Measurements from ENCODE around the gene ZFYVE26. TPM values are rescaled to one million over a fixed set of nuclear protein-coding genes. Genes with fewer than 3 reads are reported as not detected.

ZFYVE26 gene
- total RNA-seq: 10 to 100 TPM; 18.6 to 18.9 TPM

DNA sequence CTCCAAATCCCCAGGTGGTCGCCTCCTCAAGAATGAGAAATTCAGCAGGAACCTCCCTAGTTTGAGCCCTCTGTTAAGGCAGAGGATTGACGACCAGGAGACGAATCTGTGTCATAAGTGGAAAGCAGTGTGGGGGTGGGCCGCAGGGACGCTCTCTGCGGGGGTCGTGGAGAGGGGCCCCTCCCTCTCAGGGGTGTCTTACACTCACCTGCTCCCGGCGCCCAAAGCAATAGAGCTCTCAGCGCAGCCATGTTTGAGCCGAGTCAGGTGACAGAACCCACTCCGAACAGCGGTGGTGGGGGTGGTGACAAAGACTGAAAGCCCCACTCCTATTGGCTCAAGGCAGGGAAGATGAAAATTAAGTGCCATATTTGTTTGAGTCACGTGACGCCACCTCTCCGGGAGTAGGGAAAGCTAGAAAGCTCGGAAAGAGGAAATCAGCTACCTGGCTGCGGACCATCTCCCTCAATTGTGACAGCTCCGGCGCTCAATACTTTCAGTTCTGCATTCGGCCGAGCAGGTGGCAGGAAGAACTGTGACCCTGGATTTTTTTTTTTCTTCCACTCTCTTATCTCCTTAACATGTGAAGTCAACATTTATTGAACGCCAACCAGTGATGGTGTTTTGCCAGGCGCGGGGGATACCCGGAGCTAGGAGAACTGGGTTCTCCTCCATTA is at the start of gene ZFYVE26:
Gene ZFYVE26 (minus strand): TSS at position 265 of the 677 bp plus-strand sequence. CDS start 627 bp downstream, outside the sequence.
- CTCF ChIA-PET: interaction anchor here (0.8 to 1.3 kb wide), 2 partner anchors 10 to 998 kb away, joined by 3 to 4 read pairs; no protein-coding TSS in a partner anchor

DNA sequence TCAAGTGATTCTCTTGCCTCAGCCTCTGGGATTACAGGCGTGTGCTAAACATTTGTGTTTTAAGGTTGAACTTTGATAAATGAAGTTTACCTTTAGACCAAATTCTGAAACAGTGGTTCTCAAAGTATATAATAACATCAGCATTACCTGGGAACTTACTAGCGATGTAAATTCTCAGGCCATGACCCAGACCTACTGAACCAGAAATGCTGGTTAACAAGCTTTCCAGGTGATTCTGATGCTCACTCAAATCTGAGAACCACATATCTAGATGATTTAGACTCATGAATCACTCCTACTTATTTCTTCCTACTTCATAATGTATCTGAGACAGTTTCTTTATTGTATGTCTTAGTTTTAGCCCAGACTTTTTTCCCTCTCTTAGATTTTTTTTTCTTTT is 46.8 kb upstream of the ZFYVE26 start:
- POLR2A ChIA-PET: no interaction called here
- CTCF ChIA-PET: no interaction called here

More for the DNA sequence above, at the start of gene ZFYVE26:
- POLR2A ChIA-PET: no interaction called here

DNA sequence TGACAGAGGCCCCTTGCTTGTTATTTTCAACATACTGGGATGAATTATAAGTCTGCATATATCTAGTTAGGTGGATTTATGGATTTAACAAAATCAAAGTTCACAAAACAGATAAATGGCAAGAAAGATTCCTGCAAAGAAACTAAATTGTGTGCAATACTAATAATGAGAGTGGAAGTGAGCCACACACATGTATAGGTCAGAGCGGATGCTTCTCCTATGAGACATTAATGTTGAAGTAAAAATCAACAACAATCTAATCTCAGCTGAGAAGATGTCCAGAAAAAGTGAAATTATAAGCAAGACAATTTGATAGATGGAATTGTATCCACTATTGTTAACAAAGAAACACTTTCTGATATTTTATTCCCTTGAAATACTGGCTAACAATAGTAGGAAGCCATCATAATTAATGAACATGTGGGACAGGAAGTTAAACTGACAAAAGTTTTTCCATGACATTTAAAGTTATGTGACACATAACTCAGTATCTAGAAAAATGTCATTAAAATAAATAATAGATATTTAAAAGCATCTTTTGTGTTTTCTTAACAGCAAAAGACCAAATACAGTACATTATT is 42.9 kb upstream of the ZFYVE26 start:
- CTCF ChIA-PET: no interaction called here
- POLR2A ChIA-PET: no interaction called here

DNA sequence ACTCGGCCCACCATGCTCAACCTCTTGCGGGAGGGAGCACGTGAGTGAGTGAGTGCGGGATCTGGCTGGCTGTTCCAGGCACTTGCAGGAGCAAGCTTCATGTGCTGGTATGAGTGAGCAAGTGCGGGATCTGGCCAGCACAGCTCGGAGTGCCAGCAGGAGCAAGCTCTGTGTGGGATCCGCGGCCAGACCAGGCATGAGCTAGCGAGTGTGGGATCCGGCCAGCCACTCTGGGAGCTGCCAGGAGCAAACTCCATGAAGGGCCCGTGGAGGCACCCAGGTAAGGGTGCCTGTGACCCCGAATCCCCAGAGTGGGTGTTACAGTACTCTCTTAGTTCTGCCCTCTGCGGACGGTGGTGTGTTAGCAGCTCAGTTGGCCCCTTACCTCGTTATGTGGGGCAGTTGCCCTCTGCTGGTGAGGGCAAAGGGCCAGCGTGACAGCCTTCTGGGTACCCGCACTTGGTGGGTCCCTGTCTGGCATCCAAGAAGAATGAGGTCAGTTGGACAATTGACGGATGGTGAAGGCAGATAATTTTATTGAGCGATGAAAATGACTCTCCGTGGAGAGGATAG is 41.5 kb upstream of the ZFYVE26 start:
- CTCF ChIA-PET: no interaction called here

DNA sequence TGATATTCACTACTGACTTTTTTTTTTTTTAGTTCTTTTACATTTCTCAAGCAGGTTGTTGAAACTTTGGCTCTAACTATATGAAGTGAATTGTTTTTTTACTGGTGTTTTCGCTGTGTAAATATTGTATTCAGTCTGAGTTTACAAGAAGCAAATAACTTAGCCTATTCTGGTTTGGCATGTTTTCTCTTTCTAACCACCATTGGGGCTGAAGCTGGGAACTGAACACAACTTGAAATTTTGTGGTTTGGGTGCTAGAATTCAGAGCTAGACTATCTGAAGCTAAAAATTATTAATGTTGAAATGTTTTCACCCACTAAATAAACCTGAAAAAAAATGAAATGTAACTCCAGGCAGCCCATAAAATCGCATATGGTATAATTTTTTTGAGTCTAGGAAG is 40.4 kb upstream of the ZFYVE26 start:
- CTCF ChIA-PET: no interaction called here
- POLR2A ChIA-PET: no interaction called here

More for the DNA sequence above, 41.5 kb upstream of the ZFYVE26 start:
- POLR2A ChIA-PET: no interaction called here

DNA sequence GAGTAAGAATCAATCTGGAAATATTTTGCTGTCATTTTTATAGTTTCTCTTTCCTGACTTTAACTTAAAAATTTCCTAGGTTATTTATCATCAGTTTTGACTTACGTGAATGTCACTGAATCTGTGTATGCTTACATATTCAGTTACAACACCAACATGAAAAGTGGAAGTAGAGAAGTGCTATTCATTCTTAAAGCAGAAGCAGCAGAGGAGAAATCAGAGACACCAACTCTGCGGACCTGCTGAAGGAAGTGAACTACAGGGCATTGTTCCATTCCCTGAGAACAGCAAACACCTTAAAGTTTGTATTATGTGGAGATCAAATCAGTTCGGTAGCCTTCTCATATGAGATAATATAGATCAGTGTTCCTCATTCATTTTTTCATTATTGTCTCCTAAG is 37.3 kb upstream of the ZFYVE26 start:
- CTCF ChIA-PET: no interaction called here

DNA sequence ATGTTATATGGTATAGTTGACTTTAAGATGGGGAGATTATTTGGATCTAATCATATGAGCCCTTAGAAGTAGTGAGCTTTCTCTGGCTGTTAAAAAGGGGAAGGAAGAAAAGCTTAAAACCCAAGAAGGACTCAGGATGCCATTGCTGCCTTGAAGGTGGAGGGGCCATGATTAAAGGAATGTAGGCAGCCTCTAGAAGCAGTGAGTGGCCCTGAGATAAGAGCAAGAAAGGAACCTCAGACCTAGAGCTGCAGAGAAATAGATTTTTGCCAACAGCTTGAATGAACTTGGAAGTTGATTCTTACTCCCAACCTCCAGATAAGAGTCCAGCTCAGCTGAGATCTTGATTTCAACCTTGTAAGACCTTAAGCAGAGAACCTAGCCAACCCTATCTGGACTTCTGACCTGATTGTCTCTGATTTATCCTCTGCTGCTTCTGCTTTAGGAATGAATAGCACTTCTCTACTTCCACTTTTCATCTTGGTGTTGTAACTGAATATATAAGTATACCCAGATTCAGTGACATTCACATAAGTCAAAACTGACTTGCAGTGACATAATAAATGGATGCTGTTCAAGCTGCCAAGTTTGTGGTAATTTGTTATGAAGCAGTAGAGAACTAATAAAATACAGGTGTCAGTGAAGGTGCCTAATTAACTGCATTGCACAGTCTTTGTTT is 36.7 kb upstream of the ZFYVE26 start:
- ChIA-PET CTCF (no interaction called here), POLR2A (no interaction called here)

More for the DNA sequence above, 37.3 kb upstream of the ZFYVE26 start:
- POLR2A ChIA-PET: no interaction called here

DNA sequence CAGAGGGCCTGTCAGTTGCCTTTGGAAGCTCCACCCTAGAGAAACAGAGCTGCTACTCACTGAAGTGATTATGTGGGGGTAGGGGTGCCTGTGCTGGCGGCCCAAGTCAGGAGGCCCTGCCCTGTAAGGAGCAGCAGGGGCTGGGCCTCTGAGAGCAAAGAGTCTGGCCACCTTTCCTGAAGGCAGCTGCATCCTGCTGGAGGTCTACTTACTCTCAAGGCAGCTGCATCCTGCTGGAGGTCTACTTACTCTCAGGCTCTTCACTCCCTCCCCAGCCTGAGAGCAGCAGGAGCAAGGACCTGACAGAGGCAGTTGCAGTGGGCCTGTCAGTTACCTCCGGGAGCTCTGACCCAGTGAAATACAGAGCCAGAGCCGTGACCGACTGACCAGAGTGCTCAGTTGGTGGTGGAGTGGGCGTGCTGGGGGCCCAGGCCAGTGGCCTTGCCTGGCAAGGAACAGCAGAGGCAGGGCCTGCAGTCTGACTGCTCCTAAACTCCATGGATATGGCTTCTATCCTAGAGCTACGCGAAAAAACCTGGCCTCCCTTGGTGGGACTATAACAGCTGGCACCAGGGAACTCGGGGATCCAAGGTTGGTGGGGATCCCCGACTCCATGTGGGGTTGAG is 35.5 kb upstream of the ZFYVE26 start:
- CTCF ChIA-PET: no interaction called here
- POLR2A ChIA-PET: no interaction called here

DNA sequence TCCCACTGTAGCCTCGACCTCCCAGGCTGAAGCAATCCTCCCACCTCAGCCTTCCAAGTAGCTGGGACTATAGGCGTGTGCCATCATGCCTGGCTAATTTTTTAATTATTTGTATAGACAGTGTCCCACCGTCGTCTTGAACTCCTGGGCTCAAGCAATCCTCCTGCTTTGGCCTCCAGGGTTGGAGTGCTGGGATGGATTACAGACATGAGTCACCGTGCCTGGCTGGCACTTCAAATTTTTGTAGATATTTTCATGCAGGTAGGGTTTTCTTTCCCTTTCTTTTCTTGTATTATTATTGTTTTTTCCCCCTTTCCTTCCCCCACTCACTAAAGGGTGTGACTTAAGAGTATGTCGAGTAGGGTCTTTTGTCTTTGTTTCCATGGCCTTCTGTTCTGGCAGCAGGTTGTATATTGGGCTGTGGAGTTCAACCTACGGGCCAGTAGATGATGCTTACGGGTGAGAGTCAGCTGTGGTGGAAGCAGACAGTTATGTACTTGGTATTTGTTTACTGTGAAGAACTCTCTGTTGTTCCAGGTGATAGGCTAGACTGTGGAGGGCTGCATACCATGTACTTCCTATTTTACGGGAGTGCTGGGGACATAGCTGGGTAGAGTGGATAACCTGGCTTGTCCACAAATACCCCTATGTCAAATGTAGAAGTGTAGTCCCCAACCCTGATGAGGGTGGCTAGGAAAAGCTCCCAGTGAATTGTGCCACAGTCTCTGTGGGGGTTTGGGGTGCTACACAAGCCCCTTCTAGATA is 33.9 kb upstream of the ZFYVE26 start:
- CTCF ChIA-PET: no interaction called here
- POLR2A ChIA-PET: no interaction called here

DNA sequence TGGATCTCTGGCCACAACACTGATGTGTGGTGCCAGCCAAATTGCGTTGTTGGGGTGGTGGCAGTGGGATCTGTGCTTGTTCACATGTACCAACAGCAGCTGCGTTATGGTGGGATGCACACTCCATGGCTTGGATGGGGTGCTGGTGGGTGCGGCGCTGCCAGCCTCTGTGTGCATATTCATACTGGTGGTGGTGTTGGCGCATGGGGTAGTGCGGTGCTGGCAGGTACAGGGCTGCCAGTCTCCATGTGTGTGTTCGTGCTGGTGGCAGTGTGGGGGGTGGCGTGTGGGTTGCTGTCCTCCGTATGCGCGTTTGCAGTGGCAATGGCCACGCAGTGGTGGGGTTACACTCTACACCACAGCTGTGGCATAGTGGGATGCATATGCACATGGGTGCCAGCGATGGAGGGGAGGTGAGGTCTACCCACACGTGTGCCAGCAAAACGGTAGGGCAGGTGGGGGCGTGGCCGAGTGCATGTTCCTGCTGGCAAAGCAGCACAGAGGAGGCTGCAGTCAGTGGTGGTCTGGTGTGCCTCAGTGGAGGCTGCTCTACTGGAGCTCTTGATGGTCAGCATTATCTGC is 29.7 kb upstream of the ZFYVE26 start:
- POLR2A ChIA-PET: no interaction called here
- CTCF ChIA-PET: no interaction called here

DNA sequence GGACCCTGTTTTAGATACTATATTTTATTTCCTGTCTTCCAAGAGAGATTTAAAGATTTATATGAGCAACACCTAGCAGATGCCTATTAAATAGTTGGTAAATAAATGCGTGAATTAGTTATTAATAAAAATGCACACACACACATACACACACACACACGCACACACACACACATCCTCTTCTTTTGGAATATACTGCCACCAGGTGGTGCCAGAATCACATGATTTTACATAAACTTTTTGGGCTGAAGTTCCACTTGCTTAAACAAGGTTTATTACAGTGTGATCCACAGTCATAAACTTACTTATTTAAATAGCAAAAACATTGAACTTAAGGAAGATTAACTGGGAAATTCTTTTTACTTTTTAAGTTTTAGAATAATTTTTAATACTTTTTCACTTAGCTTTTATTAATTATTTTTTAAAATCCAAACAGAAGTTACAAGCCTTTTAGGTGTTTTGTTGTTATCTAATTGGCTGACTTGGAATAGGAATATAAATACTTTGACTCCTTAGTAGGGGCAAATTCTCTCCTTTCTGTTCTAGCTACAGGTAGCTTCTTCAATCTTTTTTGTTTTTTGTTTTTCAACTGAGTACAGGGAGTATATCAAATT is 20.7 kb upstream of the ZFYVE26 start:
- ChIA-PET POLR2A (no interaction called here), CTCF (interaction anchor here (0.7 to 1.0 kb wide), 3 partner anchors 64 to 952 kb away, joined by 3 to 6 read pairs (median 4); no protein-coding TSS in a partner anchor)

DNA sequence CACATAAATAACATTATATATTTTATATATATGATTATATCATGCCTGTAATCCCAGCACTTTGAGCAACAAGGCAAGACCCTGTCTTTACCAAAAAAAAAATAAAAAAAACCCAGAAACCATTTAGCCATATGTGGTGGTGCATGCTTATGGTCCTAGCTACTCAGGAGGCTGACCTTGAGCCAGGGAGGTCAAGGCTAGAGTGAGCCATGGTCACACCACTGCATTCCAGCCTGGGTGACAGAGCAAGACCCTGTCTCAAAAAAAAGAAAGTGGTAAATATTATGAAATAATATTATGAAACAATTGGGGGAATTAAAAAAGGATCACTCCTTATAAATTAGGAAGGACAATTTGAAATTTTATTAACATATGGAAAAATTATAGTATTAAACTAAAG is 19.2 kb upstream of the ZFYVE26 start:
- ChIA-PET POLR2A (no interaction called here), CTCF (interaction anchor here (0.6 kb wide), 1 partner anchor 109 kb away, joined by 3 read pairs; no protein-coding TSS in a partner anchor)

DNA sequence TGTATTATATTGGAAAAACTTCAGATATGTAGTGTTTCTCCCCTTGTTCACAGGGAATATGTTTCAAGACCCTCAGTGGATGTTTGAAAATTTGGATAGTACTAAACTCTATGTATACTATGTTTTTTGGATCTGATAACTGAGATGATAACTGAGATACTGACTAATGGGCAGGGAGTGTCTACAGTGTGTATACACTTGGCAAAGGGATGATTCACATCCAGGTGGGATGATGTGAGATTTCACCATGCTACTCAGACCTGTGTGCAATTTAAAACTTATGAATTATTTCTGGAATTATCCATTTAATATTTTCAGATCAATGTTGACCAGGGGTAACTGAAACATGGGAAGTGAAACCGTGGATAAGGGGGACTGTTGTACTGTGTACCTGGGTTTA is 17.0 kb upstream of the ZFYVE26 start:
- ChIA-PET CTCF (interaction anchor here (0.6 kb wide), 1 partner anchor 63 kb away, joined by 4 read pairs; no protein-coding TSS in a partner anchor), POLR2A (no interaction called here)

DNA sequence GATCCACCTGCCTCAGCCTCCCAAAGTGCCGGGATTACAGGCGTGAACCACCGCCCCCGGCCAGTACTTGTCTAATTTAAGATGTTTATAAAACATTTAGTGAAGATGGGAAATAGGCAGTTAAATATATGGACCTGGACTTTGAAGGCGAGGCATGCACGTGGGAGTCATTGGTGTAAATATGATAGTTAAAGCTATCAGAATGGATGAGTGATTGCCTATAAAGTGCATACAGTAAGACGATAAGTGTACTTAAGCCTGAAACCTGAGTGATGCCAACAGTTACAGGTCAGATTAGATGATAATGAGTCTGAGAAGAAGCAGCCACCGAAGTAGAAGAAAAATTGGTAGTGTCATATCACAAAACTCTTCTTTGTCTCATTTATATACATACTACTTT is 14.7 kb upstream of the ZFYVE26 start:
- POLR2A ChIA-PET: no interaction called here
- CTCF ChIA-PET: interaction anchor here (0.6 kb wide), 1 partner anchor 997 kb away, joined by 4 read pairs; no protein-coding TSS in a partner anchor

DNA sequence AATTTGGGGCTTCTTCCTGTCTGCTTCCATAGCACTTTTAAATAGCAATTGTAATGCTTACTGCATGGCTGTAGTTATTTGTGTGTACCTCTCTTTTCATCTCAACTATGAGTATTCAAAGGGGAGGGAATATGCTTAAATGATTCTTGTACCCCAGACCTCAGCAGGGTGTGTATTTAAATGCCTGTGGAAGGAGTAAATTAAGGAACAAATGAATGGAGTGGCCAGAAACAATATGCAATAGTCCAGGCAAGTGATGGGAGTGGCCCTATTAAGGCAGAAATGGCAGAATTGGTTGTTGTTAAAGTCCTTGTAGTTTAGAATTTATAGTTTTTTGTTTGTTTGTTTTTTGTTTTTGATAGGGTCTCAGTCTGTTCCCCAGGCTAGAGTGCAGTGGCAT is 4.7 kb upstream of the ZFYVE26 start:
- ChIA-PET POLR2A (no interaction called here), CTCF (no interaction called here)

DNA sequence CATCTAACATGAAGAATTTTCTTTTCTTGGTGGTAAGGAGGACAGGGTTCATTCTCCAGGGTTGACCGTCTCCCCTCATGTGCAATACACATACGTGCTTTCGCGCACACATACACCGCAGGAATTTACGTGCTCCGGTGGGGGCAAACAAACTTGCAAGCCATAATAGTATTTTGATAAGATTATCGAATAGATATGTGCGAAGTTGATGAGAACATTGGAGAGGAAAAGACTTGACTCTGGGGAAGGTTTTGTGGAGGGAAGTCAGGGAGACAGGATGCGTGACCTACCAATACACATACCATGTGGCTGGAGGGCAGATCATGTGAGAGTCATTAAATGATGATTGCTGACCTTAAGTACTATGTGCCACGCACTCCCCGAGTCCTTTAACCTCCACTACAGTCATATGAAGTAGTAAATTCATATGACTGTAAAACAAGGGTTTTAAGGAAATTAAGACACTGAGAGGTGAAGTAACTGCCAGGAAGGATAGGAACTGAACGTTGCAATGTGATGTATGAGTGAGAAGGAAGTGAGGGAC is 4.1 kb upstream of the ZFYVE26 start:
- POLR2A ChIA-PET: interaction anchor here (0.7 kb wide), 1 partner anchor 687 kb away, joined by 3 read pairs; no protein-coding TSS in a partner anchor
- CTCF ChIA-PET: no interaction called here

DNA sequence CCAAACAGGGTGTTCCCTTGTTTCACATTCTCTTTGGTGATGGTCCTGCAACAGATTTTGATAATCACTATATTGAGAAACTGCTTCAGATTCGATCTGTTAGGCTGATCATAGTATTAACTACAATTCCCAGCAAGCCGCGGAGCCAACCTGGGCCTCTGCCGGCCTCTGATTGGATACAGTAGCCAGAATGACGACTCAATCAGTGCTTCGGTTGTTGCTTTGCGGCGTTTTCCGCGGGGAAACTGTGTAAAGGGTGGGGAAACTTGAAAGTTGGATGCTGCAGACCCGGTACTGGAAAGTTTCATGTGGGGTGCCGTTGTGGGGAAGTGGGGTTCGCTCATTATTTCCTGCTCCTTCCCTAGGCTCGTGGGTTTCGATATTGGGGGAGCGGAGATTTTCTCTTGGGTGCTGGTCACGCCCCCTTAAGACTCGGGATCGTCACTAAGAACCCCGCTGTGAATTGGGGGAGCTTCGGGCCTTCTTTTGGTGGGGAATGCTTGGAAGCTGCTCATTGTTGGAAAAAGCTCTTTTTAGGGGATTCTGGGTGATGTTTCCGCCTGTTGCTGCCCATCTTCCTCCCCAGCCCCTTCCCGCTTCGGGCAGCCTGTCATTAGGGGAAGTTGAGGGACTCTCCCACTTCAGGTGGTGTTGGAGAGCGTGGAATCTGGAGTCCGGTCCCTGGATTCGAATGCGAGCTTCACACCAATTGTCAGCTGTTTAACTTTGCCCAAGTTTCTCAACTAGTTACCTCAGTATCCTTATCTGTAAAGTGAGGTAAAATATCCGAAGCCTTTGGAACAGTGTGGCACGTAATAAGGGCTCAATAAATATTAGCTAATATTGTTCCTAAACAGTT is 3.4 kb upstream of the ZFYVE26 start, which contains the start of gene RAD51B:
Gene RAD51B (plus strand): TSS at position 217 of the 859 bp plus-strand sequence.
- POLR2A ChIA-PET: interaction anchor here (0.7 kb wide), 1 partner anchor 687 kb away, joined by 3 read pairs; no protein-coding TSS in a partner anchor

More for the DNA sequence above, 3.4 kb upstream of the ZFYVE26 start, which contains the start of gene RAD51B:
- CTCF ChIA-PET: no interaction called here
